Osteocyte (in vitro differentiated cells): ENCODE data around the gene CYP4F8. TPM values are rescaled to one million over a fixed set of nuclear protein-coding genes. Genes with fewer than 3 reads are reported as not detected.
"Not testable (repeated sequence)": the region's sequence is repeated elsewhere in the genome, so short reads cannot be mapped to it uniquely, and the experiment has no call there.

ENCODE experiments used
- DNase-seq: peaks from one replicate; pipeline ENCODE4 v3.0.0; 2021; ENCODE audit warnings: mixed read lengths; ENCODE audit not compliant: unreplicated experiment; ENCODE audit errors: extremely low spot score
- H3K27ac Mint-ChIP-seq: one replicate; pipeline ENCODE4 v1.8.0; 2021; ENCODE audit warnings: mild to moderate bottlenecking, mixed read lengths; ENCODE audit not compliant: unreplicated experiment
- H3K27me3 Mint-ChIP-seq: one replicate; pipeline ENCODE4 v1.8.0; 2021; ENCODE audit warnings: mixed read lengths; ENCODE audit not compliant: unreplicated experiment
- H3K36me3 Mint-ChIP-seq: one replicate; pipeline ENCODE4 v1.8.0; 2021; ENCODE audit warnings: mixed read lengths; ENCODE audit not compliant: unreplicated experiment
- H3K4me1 Mint-ChIP-seq: one replicate; pipeline ENCODE4 v1.8.0; 2021; ENCODE audit warnings: mixed read lengths; ENCODE audit not compliant: unreplicated experiment
- H3K4me3 Mint-ChIP-seq: one replicate; pipeline ENCODE4 v1.8.0; 2021; ENCODE audit warnings: mild to moderate bottlenecking, moderate library complexity, mixed read lengths; ENCODE audit not compliant: unreplicated experiment
- H3K9me3 Mint-ChIP-seq: one replicate; pipeline ENCODE4 v1.8.0; 2021; ENCODE audit warnings: mixed read lengths; ENCODE audit not compliant: unreplicated experiment
- CTCF ChIP-seq: fragments of 200-600 bp; sonication (generic); IDR thresholded peaks from 2 replicates; pipeline ENCODE4 v1.5.0; 2021; ENCODE audit warnings: antibody characterized with exemption, mild to moderate bottlenecking, moderate library complexity
- total RNA-seq: library from RNA; stranded (reverse); gene quantifications from 2 replicates; pipeline ENCODE4 v1.2.1, GENCODE V29; 2021

CYP4F8 gene
- total RNA-seq, 1 donor from 2014 or later: not detected

- Mint-ChIP-seq H3K36me3 (no peaks in the 10 kb centered on the region), H3K4me1 (no peaks in the 10 kb centered on the region), H3K27ac (no peak overlapping the region), H3K27me3 (no peaks in the 10 kb centered on the region), H3K4me3 (no peak overlapping the region), H3K9me3 (peaks cover 33% of the 10 kb centered on the region)
- no peak for TF ChIP-seq CTCF
- DNase-seq: peak; percentile 66
These were observed 29.2 kb downstream of the CYP4F8 start for GRCh38 chr19:15644066-15644741.

- TF ChIP-seq CTCF: no peak
- Mint-ChIP-seq H3K27ac (no peak overlapping the region), H3K9me3 (peaks cover 33% of the 10 kb centered on the region), H3K27me3 (no peaks in the 10 kb centered on the region), H3K36me3 (no peaks in the 10 kb centered on the region), H3K4me1 (no peaks in the 10 kb centered on the region), H3K4me3 (no peak overlapping the region)
- peak; percentile 48 for DNase-seq
These were observed 29.8 kb downstream of the CYP4F8 start for GRCh38 chr19:15644816-15645215.

DNA sequence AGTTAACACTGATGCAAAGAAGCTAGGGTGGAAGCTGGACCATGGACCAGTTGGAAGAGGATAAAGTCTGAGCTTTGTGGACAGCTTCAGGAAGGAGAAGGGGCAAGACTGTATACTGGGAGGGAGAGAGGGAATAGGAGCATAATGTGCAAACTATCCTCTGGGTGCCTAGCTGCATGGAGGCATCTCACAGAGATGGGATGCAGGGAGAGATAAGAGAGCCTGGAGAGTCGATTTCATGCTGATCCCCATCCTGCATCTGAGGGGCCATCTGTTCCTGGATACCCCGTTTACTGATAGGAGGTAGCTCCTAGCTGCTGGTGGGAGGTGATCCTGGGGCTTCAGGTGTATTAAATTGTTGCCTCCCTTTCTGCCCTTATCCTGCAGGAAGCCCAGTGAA is 34.5 kb downstream of the CYP4F8 start:
- DNase-seq: peak; percentile 60
- Mint-ChIP-seq H3K4me3 (no peak overlapping the region), H3K27me3 (no peaks in the 10 kb centered on the region), H3K4me1 (no peaks in the 10 kb centered on the region), H3K9me3 (peaks cover 14% of the 10 kb centered on the region), H3K27ac (no peak overlapping the region), H3K36me3 (no peaks in the 10 kb centered on the region)
- no peak for TF ChIP-seq CTCF

DNA sequence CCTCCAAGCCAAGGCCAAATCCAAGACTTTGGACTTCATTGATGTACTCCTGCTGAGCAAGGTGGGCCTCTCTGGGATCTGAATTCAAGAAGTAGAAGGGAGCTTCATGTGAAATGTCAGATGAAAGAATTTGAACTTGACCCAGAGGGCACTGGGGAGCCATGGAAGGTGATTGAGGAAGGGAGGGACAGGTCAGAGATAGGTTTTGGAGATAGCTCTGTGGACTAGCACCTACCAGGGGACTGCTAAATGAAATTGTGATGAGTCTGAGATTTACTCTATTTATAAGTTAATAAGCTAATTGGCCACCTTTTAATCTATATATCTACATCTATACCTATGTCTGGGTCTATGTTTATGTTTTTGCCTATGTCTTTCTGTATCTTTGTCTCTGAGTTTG is 35.1 kb downstream of the CYP4F8 start:
- not testable (repeated sequence) for H3K27me3 Mint-ChIP-seq, DNase-seq, H3K4me1 Mint-ChIP-seq, H3K36me3 Mint-ChIP-seq, H3K27ac Mint-ChIP-seq, H3K4me3 Mint-ChIP-seq
- peaks cover 14% of the 10 kb centered on the region for H3K9me3 Mint-ChIP-seq

DNA sequence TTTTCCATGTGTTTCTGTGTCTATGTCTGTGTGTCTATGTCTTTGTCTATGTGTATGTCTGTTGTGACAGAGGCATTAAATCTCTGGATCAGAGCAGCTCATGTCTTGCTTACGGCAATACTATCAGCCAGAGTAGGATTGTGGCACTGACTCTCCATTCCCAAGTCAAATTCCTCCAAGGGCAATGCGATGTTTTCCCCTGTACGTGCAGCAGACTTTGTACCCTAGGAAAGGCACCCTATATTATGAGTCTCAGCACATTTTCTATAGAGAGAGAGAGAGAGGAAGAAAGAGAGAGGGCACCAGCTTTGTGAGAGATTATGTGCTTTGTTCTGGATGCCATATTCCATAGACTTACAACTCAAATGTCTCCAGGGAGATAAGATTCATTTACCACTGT is 36.8 kb downstream of the CYP4F8 start:
- peak; percentile 5 for DNase-seq
- no peak overlapping the region for H3K27ac Mint-ChIP-seq
- no peak overlapping the region for H3K4me3 Mint-ChIP-seq
- H3K9me3 Mint-ChIP-seq: peaks cover 6% of the 10 kb centered on the region
- H3K36me3 Mint-ChIP-seq: no peaks in the 10 kb centered on the region
- H3K4me1 Mint-ChIP-seq: no peaks in the 10 kb centered on the region
- H3K27me3 Mint-ChIP-seq: no peaks in the 10 kb centered on the region
- no peak for TF ChIP-seq CTCF
